ENCODE measurements around the gene BLOC1S4.

Gene BLOC1S4

GRCh38 chr4:6686104-6686787 is 29.7 kb upstream of the BLOC1S4 start:
- Mint-ChIP-seq H3K4me3 (no peak overlapping the region), H3K4me1 (peaks cover 43% of the 10 kb centered on the region), H3K27me3 (no peaks in the 10 kb centered on the region), H3K36me3 (no peaks in the 10 kb centered on the region), H3K27ac (no peak overlapping the region), H3K9me3 (no peaks in the 10 kb centered on the region)

- Mint-ChIP-seq H3K4me1 (peaks cover 55% of the 10 kb centered on the region), H3K4me3 (no peak overlapping the region), H3K36me3 (no peaks in the 10 kb centered on the region), H3K9me3 (no peaks in the 10 kb centered on the region), H3K27ac (no peak overlapping the region), H3K27me3 (no peaks in the 10 kb centered on the region)
Measured at GRCh38 chr4:6687947-6688878, 27.8 kb upstream of the BLOC1S4 start.

GRCh38 chr4:6688879-6689505 is 27.0 kb upstream of the BLOC1S4 start:
- Mint-ChIP-seq H3K4me3 (peak overlapping the region; percentile 74), H3K27me3 (no peaks in the 10 kb centered on the region), H3K9me3 (no peaks in the 10 kb centered on the region), H3K4me1 (peaks cover 63% of the 10 kb centered on the region), H3K27ac (peak overlapping the region; percentile 53), H3K36me3 (no peaks in the 10 kb centered on the region)

- H3K9me3 Mint-ChIP-seq: no peaks in the 10 kb centered on the region
- peak overlapping the region; percentile 74 for H3K4me3 Mint-ChIP-seq
- H3K4me1 Mint-ChIP-seq: peaks cover 67% of the 10 kb centered on the region
- H3K36me3 Mint-ChIP-seq: no peaks in the 10 kb centered on the region
- H3K27ac Mint-ChIP-seq: peak overlapping the region; percentile 91
- no peaks in the 10 kb centered on the region for H3K27me3 Mint-ChIP-seq
Measured at GRCh38 chr4:6689506-6689960, 26.4 kb upstream of the BLOC1S4 start.

- H3K9me3 Mint-ChIP-seq: no peaks in the 10 kb centered on the region
- H3K4me1 Mint-ChIP-seq: peaks cover 90% of the 10 kb centered on the region
- H3K4me3 Mint-ChIP-seq: no peak overlapping the region
- no peaks in the 10 kb centered on the region for H3K36me3 Mint-ChIP-seq
- H3K27me3 Mint-ChIP-seq: no peaks in the 10 kb centered on the region
- no peak overlapping the region for H3K27ac Mint-ChIP-seq
Measured at GRCh38 chr4:6692379-6692778, 23.6 kb upstream of the BLOC1S4 start.

- no peak overlapping the region for H3K4me3 Mint-ChIP-seq
- peak overlapping the region; percentile 72 for H3K27ac Mint-ChIP-seq
- H3K36me3 Mint-ChIP-seq: no peaks in the 10 kb centered on the region
- H3K9me3 Mint-ChIP-seq: no peaks in the 10 kb centered on the region
- no peaks in the 10 kb centered on the region for H3K27me3 Mint-ChIP-seq
- peaks cover 88% of the 10 kb centered on the region for H3K4me1 Mint-ChIP-seq
Measured at GRCh38 chr4:6692806-6693205, 23.2 kb upstream of the BLOC1S4 start.

- H3K27ac Mint-ChIP-seq: peak within 1 kb of the TSS; percentile 90
- no peaks in the 10 kb centered on the region for H3K27me3 Mint-ChIP-seq
- peaks cover 88% of the 10 kb centered on the region for H3K4me1 Mint-ChIP-seq
- peak within 1 kb of the TSS; percentile 59 for H3K4me3 Mint-ChIP-seq
- H3K9me3 Mint-ChIP-seq: no peaks in the 10 kb centered on the region
- H3K36me3 Mint-ChIP-seq: no peaks in the 10 kb centered on the region
Measured at GRCh38 chr4:6693231-6694176, 22.5 kb upstream of the BLOC1S4 start, which contains the start of gene S100P. Gene S100P, plus strand, starts transcription at chr4:6693878. Its CDS starts 55 bp downstream, at chr4:6693933.

- no peaks in the 10 kb centered on the region for H3K9me3 Mint-ChIP-seq
- no peaks in the 10 kb centered on the region for H3K36me3 Mint-ChIP-seq
- no peaks in the 10 kb centered on the region for H3K27me3 Mint-ChIP-seq
- peak overlapping the region; percentile 59 for H3K4me3 Mint-ChIP-seq
- peak overlapping the region; percentile 90 for H3K27ac Mint-ChIP-seq
- H3K4me1 Mint-ChIP-seq: peaks cover 86% of the 10 kb centered on the region
Measured at GRCh38 chr4:6694177-6694901, 21.6 kb upstream of the BLOC1S4 start.

- peaks cover 85% of the 10 kb centered on the region for H3K4me1 Mint-ChIP-seq
- H3K9me3 Mint-ChIP-seq: no peaks in the 10 kb centered on the region
- H3K36me3 Mint-ChIP-seq: no peaks in the 10 kb centered on the region
- H3K4me3 Mint-ChIP-seq: peak overlapping the region; percentile 69
- H3K27ac Mint-ChIP-seq: peak overlapping the region; percentile 87
- no peaks in the 10 kb centered on the region for H3K27me3 Mint-ChIP-seq
Measured at GRCh38 chr4:6695660-6696610, 20.0 kb upstream of the BLOC1S4 start.

GRCh38 chr4:6696611-6697010 is 19.4 kb upstream of the BLOC1S4 start:
- H3K36me3 Mint-ChIP-seq: no peaks in the 10 kb centered on the region
- H3K9me3 Mint-ChIP-seq: no peaks in the 10 kb centered on the region
- no peaks in the 10 kb centered on the region for H3K27me3 Mint-ChIP-seq
- peaks cover 81% of the 10 kb centered on the region for H3K4me1 Mint-ChIP-seq
- peak overlapping the region; percentile 69 for H3K4me3 Mint-ChIP-seq
- H3K27ac Mint-ChIP-seq: peak overlapping the region; percentile 87

- Mint-ChIP-seq H3K4me1 (peaks cover 81% of the 10 kb centered on the region), H3K9me3 (no peaks in the 10 kb centered on the region), H3K27ac (peak overlapping the region; percentile 87), H3K27me3 (no peaks in the 10 kb centered on the region), H3K4me3 (no peak overlapping the region), H3K36me3 (no peaks in the 10 kb centered on the region)
Measured at GRCh38 chr4:6697131-6697530, 18.8 kb upstream of the BLOC1S4 start.

GRCh38 chr4:6699388-6699787 is 16.6 kb upstream of the BLOC1S4 start:
- peaks cover 5% of the 10 kb centered on the region for H3K9me3 Mint-ChIP-seq
- H3K4me3 Mint-ChIP-seq: peak overlapping the region; percentile 58
- H3K36me3 Mint-ChIP-seq: peaks cover 8% of the 10 kb centered on the region
- peaks cover 75% of the 10 kb centered on the region for H3K4me1 Mint-ChIP-seq
- H3K27ac Mint-ChIP-seq: peak overlapping the region; percentile 71
- H3K27me3 Mint-ChIP-seq: no peaks in the 10 kb centered on the region

- H3K4me1 Mint-ChIP-seq: peaks cover 75% of the 10 kb centered on the region
- peak overlapping the region; percentile 58 for H3K4me3 Mint-ChIP-seq
- peaks cover 5% of the 10 kb centered on the region for H3K9me3 Mint-ChIP-seq
Measured at GRCh38 chr4:6699903-6700302, 16.1 kb upstream of the BLOC1S4 start.

More at GRCh38 chr4:6699903-6700302, 16.1 kb upstream of the BLOC1S4 start:
- H3K27ac Mint-ChIP-seq: no peak overlapping the region
- H3K36me3 Mint-ChIP-seq: peaks cover 13% of the 10 kb centered on the region
- H3K27me3 Mint-ChIP-seq: no peaks in the 10 kb centered on the region
